CD14-positive monocyte (primary cell): ENCODE results near the gene FBP2. TPM values are rescaled to one million over a fixed set of nuclear protein-coding genes. Genes with fewer than 3 reads are reported as not detected.
"Not testable (repeated sequence)": the region's sequence is repeated elsewhere in the genome, so short reads cannot be mapped to it uniquely, and the experiment has no call there.

Experiments used
- DNase-seq, 3 donors: peaks; one replicate each; pipeline ENCODE4 v3.0.0-alpha.2; 2011 to 2022
- H2AFZ ChIP-seq: 2 replicates; pipeline ENCODE4 v1.6.0; 2012; ENCODE audit warnings: mild to moderate bottlenecking, low read depth, low read length, inconsistent platforms; ENCODE audit not compliant: insufficient read depth, poor library complexity, severe bottlenecking
- H3K27ac ChIP-seq, 2 donors: 1 replicate in 1 of 2; 2 replicates in 1 of 2; pipeline ENCODE4 v1.5.1; 2012 to 2013; ENCODE audit warnings: low read length in 2 of 2, control low read depth in 1 of 2, inconsistent platforms in 1 of 2, low read depth in 1 of 2, mild to moderate bottlenecking in 1 of 2
- H3K27me3 ChIP-seq, 2 donors: one replicate each; pipeline versions ENCODE4 v1.6.0 to v1.6.1; 2011 to 2013; ENCODE audit warnings: low read length in 2 of 2; ENCODE audit not compliant: control insufficient read depth in 2 of 2, insufficient read depth in 2 of 2
- H3K36me3 ChIP-seq, 2 donors: replicated peaks in 1 of 2; 1 replicate in 1 of 2; 2 replicates in 1 of 2; pipeline versions ENCODE4 v1.5.1 to v1.6.1; 2012 to 2013; ENCODE audit warnings: low read length in 2 of 2, control low read depth in 1 of 2, inconsistent platforms in 1 of 2, mild to moderate bottlenecking in 1 of 2; ENCODE audit not compliant: insufficient read depth in 2 of 2, control insufficient read depth in 1 of 2
- H3K4me1 ChIP-seq, 2 donors: 1 replicate in 1 of 2; 2 replicates in 1 of 2; pipeline versions ENCODE4 v1.5.1 to v1.6.1; 2012 to 2013; ENCODE audit warnings: low read length in 2 of 2, control low read depth in 1 of 2, inconsistent platforms in 1 of 2, mild to moderate bottlenecking in 1 of 2, moderate library complexity in 1 of 2; ENCODE audit not compliant: insufficient read depth in 2 of 2, control insufficient read depth in 1 of 2
- H3K4me2 ChIP-seq: replicated peaks from 2 replicates; pipeline ENCODE3; 2012; ENCODE audit warnings: low read length, moderate library complexity, mild to moderate bottlenecking; ENCODE audit not compliant: poor library complexity, severe bottlenecking; ENCODE audit errors: extremely low read depth
- H3K4me3 ChIP-seq, 3 experiments: fragments of 200-600 bp in 1 of 3; sonication (generic) in 1 of 3; replicated peaks in 1 of 3; 1 replicate in 2 of 3; 2 replicates in 1 of 3; pipeline ENCODE4 v1.5.1; 2011 to 2013; ENCODE audit warnings: low read length in 3 of 3, mild to moderate bottlenecking in 3 of 3, control low read depth in 2 of 3, low read depth in 2 of 3, inconsistent platforms in 1 of 3, moderate library complexity in 1 of 3
- H3K79me2 ChIP-seq: 2 replicates; pipeline ENCODE4 v1.6.0; 2012; ENCODE audit warnings: mild to moderate bottlenecking, control low read depth, inconsistent platforms, low read length, moderate library complexity; ENCODE audit not compliant: insufficient read depth
- H3K9ac ChIP-seq: 2 replicates; pipeline ENCODE4 v1.6.0; 2017; ENCODE audit warnings: low read length, mild to moderate bottlenecking; ENCODE audit not compliant: insufficient read depth, poor library complexity, severe bottlenecking
- H3K9me3 ChIP-seq, 2 donors: replicated peaks in 1 of 2; 1 replicate in 1 of 2; 2 replicates in 1 of 2; pipeline versions ENCODE4 v1.5.1 to v1.6.1; 2012 to 2013; ENCODE audit warnings: low read length in 2 of 2, control low read depth in 1 of 2; ENCODE audit not compliant: control insufficient read depth in 1 of 2, insufficient read depth in 1 of 2
- H4K20me1 ChIP-seq: 2 replicates; pipeline ENCODE4 v1.6.0; 2012; ENCODE audit warnings: mild to moderate bottlenecking, low read length, control low read depth, moderate library complexity; ENCODE audit not compliant: insufficient read depth
- H3K27ac Mint-ChIP-seq, 7 donors: one replicate each; pipeline ENCODE4 v1.8.0; 2020; ENCODE audit warnings: mild to moderate bottlenecking in 7 of 7, mixed read lengths in 7 of 7, moderate library complexity in 6 of 7, inconsistent platforms in 2 of 7
- H3K27me3 Mint-ChIP-seq, 3 donors: one replicate each; pipeline ENCODE4 v1.8.0; 2021 to 2022; ENCODE audit warnings: low read depth in 3 of 3, mild to moderate bottlenecking in 3 of 3, mixed read lengths in 3 of 3, moderate library complexity in 3 of 3, inconsistent platforms in 1 of 3
- H3K36me3 Mint-ChIP-seq, 2 donors: one replicate each; pipeline ENCODE4 v1.8.0; 2020; ENCODE audit warnings: mixed read lengths in 2 of 2, inconsistent platforms in 1 of 2, mild to moderate bottlenecking in 1 of 2
- H3K4me1 Mint-ChIP-seq: one replicate; pipeline ENCODE4 v1.8.0; 2020; ENCODE audit warnings: mild to moderate bottlenecking, mixed read lengths
- H3K4me3 Mint-ChIP-seq, 2 donors: one replicate each; pipeline ENCODE4 v1.8.0; 2020; ENCODE audit warnings: mild to moderate bottlenecking in 2 of 2, mixed read lengths in 2 of 2, moderate library complexity in 1 of 2
- H3K9me3 Mint-ChIP-seq, 7 donors: one replicate each; pipeline ENCODE4 v1.8.0; 2020 to 2022; ENCODE audit warnings: mixed read lengths in 7 of 7, mild to moderate bottlenecking in 6 of 7, moderate library complexity in 6 of 7, inconsistent platforms in 2 of 7
- CTCF ChIP-seq: fragments of 200-600 bp; IDR thresholded peaks from one replicate; pipeline ENCODE4 v1.8.0; 2022; ENCODE audit warnings: antibody characterized with exemption, mild to moderate bottlenecking
- WGBS: methylation state at CpG from one replicate; pipeline ENCODE4 v1.1.5; 2013; ENCODE audit warnings: missing lambda C conversion rate; ENCODE audit not compliant: insufficient coverage; 5-methylcytosine and 5-hydroxymethylcytosine counted together
- intact Hi-C, 2 donors: fragments of 100-400 bp; cut with micrococcal nuclease; formaldehyde crosslinking; loops; one replicate each; pipeline versions ENCODE4 v1.15.0 to v1.15.1; 2023
- polyA plus RNA-seq, 3 donors: library from polyadenylated mRNA; depleted of rRNA in 1 of 3; unstranded in 2 of 3; stranded (reverse) in 1 of 3; fragments of 300-500 nt in 2 of 3; fragments of >200 nt in 1 of 3; fragmentation: Illumina TruSeq in 2 of 3; gene quantifications; 1 replicate in 2 of 3; 2 replicates in 1 of 3; pipeline ENCODE4 v1.2.3, GENCODE V29; 2012 to 2021

Gene FBP2
- polyA plus RNA-seq, 3 donors, result not detected

GRCh38 chr9:94591876-94592275 is 1.7 kb downstream of the FBP2 start:
- no peaks in the 10 kb centered on the region for H3K79me2 ChIP-seq
- Mint-ChIP-seq H3K27me3 (peaks cover 13 to 30% (median 18%) of the 10 kb centered on the region in 3 donors), H3K36me3 (no peaks in the 10 kb centered on the region)

GRCh38 chr9:94591046-94591545 is 2.5 kb downstream of the FBP2 start:
- H3K9me3 ChIP-seq, H3K4me2 ChIP-seq, H3K4me1 ChIP-seq, H3K4me3 ChIP-seq, H3K79me2 ChIP-seq, H3K9me3 Mint-ChIP-seq, H3K27ac ChIP-seq, H4K20me1 ChIP-seq, H3K27ac Mint-ChIP-seq, DNase-seq, intact Hi-C loops, H3K36me3 ChIP-seq, H3K27me3 ChIP-seq, H2AFZ ChIP-seq, H3K36me3 Mint-ChIP-seq, H3K9ac ChIP-seq: not testable (repeated sequence)
- Mint-ChIP-seq H3K4me3 (peak overlapping the region in 1 of 2 donors; percentile 57), H3K27me3 (peaks cover 12 to 28% (median 13%) of the 10 kb centered on the region in 3 donors), H3K4me1 (peaks cover 10% of the 10 kb centered on the region)
- 83% methylated on average over 17 of the region's 38 CpGs for WGBS

More at GRCh38 chr9:94591876-94592275, 1.7 kb downstream of the FBP2 start:
- intact Hi-C loops, result no loop called here
- peaks cover 1% of the 10 kb centered on the region in 2 donors for H3K4me1 ChIP-seq
- Mint-ChIP-seq H3K4me1 (peaks cover 4% of the 10 kb centered on the region), H3K27ac (no peak overlapping the region), H3K4me3 (peak overlapping the region in 1 of 2 donors; percentile 30), H3K9me3 (peaks cover 0 to 2% (median 0%) of the 10 kb centered on the region in 7 donors)
- no peak for DNase-seq
- H4K20me1 ChIP-seq, result no peaks in the 10 kb centered on the region
- H3K4me3 ChIP-seq, result no peak overlapping the region
- no peak overlapping the region for H3K27ac ChIP-seq
- H3K27me3 ChIP-seq, result no peaks in the 10 kb centered on the region
- H2AFZ ChIP-seq, result no peak overlapping the region
- no peak for TF ChIP-seq CTCF
- H3K4me2 ChIP-seq, result no peak overlapping the region
- no peak overlapping the region for H3K9ac ChIP-seq
- no peaks in the 10 kb centered on the region for H3K36me3 ChIP-seq
- 99% methylated on average over 6 of the region's 8 CpGs for WGBS
- no peaks in the 10 kb centered on the region for H3K9me3 ChIP-seq
